Fibroblast of skin of abdomen (primary cell): ENCODE results near the gene CSF1. TPM values are rescaled to one million over a fixed set of nuclear protein-coding genes. Genes with fewer than 3 reads are reported as not detected.
"Not testable (repeated sequence)": the region's sequence is repeated elsewhere in the genome, so short reads cannot be mapped to it uniquely, and the experiment has no call there.

Source experiments
- DNase-seq: peaks from one replicate; pipeline ENCODE4 v3.0.0-alpha.2; 2013
- polyA plus RNA-seq, 2 experiments: library from polyadenylated mRNA; unstranded; fragments of 120-200 nt; gene quantifications; one replicate each; pipeline ENCODE4 v1.2.1, GENCODE V29; 2013; ENCODE audit not compliant: insufficient read length in 2 of 2

The CSF1 gene, protein sequence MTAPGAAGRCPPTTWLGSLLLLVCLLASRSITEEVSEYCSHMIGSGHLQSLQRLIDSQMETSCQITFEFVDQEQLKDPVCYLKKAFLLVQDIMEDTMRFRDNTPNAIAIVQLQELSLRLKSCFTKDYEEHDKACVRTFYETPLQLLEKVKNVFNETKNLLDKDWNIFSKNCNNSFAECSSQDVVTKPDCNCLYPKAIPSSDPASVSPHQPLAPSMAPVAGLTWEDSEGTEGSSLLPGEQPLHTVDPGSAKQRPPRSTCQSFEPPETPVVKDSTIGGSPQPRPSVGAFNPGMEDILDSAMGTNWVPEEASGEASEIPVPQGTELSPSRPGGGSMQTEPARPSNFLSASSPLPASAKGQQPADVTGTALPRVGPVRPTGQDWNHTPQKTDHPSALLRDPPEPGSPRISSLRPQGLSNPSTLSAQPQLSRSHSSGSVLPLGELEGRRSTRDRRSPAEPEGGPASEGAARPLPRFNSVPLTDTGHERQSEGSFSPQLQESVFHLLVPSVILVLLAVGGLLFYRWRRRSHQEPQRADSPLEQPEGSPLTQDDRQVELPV
- polyA plus RNA-seq (2013, experiment 1 of 2; ENCODE audit: insufficient read length): 24.5 TPM
- 25.0 TPM for polyA plus RNA-seq (2013, experiment 2 of 2; ENCODE audit: insufficient read length)

DNA sequence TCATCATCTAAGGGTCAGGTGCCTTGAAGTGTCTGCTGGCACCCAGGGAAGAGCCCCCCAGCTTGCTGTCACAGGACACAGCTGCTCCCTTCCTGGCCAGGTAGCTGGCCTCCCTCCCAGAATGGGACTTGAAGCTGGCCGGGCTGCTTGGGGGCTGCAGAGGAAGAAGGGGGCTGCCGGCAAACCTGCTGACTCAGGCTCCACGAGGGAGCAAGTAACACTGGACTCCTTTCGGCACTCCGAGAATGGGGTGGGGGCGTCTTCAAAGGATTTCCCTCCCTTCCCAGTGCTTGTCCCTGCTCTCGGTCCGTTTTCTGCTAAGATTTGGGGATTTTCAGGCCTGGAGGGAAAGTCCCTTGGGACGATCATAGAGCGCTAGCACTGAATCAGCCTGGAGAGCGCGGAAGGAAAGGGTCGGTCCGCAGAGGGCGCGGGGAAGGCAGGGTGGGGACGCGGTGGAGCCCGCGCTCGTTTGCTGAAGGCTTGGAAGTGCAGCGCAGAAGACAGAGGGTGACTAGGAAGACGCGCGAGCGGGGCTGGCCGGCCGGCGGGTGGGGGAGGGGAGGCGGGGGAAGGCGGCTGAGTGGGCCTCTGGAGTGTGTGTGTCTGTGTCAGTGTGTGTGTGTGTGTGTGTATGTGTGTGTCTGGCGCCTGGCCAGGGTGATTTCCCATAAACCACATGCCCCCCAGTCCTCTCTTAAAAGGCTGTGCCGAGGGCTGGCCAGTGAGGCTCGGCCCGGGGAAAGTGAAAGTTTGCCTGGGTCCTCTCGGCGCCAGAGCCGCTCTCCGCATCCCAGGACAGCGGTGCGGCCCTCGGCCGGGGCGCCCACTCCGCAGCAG is at the start of gene CSF1:
CSF1 (plus strand) TSS at position 727 of the 840 bp plus-strand sequence. CDS start 175 bp downstream, outside the sequence.
- DNase-seq: peak; percentile 87

DNA sequence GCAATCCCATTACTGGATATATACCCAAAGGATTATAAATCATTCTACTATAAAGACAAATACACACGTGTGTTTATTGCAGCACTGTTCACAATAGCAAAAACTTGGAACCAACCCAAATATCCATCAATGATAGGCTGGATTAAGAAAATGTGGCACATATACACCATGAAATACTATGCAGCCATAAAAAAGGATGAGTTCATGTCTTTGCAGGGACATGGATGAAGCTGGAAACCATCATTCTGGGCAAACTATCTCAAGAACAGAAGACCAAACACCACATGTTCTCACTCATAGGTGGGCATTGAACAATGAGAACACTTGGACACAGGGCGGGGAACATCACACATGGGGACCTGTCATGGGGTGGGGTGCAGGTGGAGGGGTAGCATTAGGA is 49.0 kb upstream of the CSF1 start:
- not testable (repeated sequence) for DNase-seq

DNA sequence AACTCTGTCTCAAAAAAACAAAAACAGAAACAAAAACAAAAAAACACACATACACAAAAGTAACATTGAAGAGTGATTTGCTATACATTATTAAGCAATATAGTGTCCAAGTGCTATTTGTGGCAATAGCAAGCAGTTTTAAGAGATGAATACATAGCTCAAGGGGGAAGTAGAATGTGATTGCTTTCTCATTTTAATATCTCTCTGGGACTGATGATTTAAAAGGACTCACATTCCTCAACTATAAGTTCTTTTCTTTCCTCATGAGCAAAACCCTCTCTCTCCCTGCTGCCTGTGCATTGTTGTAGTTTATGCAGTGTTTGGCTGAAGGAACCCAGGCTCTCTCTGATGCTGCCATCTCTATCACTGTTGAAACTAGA is 47.0 kb upstream of the CSF1 start:
- peak; percentile 66 for DNase-seq

DNA sequence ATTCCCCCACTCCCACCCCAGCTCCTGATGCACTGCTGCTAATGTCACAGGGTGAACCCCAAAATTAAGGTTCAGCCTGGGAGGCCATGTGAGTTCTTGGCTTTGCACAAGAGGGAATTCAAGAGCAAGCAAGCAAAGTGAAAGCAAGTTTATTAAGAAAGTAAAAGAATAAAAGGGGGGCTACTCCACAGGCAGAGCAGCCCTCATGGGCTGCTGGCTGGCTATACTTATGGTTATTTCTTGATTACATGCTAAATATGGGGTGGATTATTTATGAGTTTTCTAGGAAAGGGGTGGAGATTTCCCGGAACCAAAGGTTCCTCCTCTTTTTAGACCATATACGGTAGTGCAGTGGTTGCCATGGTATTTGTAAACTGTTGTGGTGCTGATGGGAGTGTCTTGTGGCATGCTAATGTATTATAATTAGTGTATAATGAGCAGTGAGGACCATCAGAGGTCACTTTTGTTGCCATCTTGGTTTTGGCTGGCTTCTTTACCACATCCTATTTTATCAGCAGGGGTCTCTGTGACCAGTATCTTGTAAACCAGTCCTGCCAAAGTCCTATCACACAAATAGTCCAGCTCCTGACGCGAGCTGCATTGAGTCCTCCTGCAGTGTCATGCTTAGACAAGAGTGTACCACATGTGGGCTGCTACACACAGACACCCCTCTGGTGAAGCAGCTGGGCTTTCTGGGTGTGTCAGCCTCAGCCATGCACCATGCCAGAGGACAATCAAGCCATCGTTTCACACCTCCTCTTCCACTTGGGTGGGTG is 46.4 kb upstream of the CSF1 start:
- DNase-seq: peak; percentile 77

DNA sequence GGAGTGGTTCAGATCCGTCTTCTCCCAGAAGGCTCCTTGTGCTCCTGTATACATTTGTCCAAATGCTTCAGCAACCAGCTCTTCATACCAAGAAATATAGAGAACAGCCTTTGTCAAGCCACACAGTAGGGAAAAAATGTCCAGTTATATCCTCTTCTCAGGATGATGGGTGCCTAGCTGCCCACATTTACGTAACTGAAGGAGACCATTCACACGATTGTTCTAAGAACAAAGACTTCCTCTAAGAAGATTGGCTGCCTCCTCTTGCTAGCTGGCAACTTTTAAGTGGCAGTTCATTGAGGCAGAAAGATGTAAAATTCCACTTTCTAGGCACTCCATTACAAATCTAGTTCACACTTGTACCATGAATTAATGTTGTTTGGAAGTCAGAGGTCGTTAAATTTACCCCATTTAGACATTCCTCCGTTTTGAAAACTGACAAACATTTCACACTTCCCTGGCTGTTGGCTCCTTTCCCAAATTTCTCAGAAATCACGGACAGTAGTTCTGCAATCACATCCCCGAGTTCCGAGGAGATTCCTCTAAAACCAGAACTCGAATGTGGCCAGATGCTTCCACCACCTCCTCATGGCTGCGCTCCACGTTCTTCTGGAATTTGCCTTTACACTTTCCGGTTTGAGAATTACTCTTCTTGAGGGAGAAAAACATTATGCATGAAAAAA is 45.6 kb upstream of the CSF1 start:
- DNase-seq: peak; percentile 81

DNA sequence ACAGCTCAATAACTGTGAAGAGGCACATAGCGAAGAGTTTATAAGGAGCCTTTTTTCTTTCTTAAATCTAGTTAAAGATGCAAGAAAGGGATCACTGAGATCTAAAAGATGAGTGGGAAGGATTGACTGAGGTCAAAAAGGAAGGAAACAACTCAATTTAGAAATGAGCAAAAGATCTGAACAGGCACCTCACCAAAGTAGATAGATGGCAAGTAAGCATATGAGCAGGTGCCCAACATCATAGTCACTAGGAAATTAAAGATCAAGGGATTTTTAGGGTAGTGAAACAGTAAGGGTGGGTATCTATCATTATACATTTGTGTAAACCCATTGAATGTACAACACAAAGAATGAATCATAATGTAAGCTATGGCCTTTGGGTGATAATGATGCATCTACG is 44.6 kb upstream of the CSF1 start:
- no peak for DNase-seq

DNA sequence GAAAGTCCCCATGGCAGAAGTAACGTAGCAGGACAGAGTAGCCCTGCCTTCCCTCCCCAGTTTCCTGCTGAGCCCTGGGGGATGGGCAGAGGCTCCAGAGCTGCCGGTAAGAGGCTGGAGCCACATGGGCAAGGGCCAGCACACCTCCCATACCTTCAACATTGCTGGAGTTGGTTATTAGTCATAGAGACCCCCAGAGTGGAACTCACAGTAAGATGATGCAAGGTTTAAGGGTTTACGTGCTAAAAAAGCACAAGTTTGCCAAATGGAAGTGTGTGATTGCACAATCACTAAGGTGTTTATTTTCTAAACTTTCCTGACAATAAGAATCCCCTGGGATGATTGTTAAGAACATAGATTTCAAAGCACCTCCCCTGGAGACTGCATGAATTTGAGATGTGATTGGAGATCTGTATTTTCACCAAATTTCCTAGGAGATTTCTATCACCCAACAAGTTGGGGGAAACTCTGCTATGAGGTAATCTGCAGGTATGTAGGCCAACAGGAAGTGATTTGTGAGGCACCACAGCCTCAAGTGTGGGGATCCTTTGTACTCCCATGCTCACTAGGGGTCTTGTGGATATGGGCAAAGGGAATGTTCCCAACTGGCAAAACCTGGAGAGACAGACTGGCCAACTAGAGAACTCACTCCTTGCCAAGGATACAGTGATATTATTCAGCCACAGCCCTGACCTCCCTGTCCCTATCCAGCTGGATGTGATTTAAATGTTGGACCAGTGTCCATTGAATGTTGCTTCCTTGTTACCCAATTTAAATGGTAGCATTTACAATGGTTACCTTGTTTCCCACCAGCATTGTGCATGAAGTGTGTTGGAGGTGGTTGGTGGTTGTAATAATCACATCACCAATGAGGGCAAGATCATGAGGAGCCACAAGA is 37.1 kb upstream of the CSF1 start:
- peak; percentile 65 for DNase-seq

DNA sequence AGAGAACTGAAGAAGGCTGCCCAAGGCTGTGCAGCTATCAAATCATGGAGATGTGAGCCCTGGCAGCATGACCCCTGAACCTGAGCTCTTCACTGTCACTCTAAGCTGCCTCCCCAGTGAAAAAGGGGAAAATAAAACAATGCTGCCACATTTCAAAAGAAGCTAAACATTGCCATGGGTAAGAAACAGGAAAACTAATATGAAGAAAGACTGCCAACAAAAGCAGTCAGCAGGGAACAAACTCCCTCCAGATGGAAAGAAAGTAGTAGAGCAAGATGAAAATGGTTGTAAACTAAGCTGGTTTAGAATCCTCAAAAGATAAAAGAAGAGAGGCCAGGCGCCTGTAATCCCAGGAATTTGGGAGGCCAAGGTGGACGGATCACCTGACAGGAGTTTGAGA is 36.2 kb upstream of the CSF1 start:
- DNase-seq: no peak

DNA sequence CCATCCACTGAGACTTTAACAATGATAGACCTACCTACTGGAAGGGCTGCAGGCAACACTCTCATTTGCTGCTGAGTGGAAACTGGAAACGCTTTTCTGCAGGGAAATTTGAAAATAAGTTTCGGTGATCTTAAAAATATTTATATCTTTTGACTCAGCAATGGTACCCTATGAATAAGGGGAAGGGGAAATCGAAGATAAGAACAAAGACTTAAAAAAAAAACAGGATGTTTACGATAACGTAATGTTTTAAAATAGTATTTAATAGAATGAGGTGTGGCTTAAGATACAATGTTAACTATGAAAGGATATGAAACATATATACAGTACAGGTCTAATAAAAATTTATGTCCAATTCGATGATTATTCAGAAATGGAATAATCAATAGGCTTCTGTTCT is 34.8 kb upstream of the CSF1 start:
- DNase-seq: no peak

DNA sequence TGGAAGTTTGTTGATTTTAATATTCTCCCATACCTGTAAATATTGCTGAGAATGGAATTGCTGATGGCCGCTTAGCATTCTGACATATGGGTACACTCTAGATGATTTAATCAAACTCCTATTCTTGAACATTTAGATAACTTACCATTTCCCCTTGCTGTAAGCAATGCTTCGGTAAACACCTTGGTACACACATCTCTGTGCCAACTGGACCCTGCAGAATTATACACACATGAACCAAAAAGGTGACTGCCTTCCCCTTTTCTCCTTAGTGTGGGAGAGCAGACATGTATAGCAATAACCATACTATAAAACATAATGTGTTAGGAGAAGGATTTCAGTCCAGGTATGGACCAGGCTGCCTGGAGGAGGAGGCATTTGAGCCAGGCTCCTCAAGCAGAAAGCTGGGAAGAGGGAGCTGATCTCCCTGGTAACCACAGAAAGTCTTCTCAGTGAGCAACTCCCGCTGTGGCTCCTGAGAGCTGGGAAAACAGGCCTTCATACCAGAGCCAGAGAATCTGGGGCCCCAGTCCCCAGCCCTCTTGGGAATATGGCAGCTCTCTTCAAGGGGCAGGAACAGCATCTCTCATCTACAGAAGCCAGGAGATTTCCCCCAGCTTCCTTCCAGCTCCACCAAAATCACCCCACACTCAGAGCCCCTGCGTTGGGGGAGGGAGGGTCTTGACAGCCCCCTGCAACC is 33.9 kb upstream of the CSF1 start:
- DNase-seq: peak; percentile 84

DNA sequence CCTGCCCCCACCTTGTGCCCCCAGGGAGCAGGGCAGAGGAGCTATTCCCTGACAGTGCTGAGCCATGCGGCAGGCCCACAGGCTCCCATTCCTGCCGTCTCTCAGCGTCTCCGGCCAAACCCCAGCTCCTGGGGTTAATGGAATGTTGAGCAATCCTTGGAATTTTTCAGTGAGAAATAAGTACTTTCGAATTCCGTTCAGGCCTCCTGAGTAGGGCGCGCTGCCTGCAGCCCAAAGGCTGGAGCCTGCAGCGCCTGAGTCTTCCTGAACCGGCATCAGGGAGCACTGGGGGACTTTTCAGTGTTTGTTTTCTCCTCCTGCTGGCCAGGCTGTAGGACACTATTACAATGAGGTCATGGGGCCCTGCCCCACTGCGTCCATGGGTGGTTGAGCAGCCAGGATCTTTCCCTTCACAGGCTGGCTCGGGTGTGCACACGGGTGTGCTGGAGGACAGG is 33.3 kb upstream of the CSF1 start:
- DNase-seq: peak; percentile 96

DNA sequence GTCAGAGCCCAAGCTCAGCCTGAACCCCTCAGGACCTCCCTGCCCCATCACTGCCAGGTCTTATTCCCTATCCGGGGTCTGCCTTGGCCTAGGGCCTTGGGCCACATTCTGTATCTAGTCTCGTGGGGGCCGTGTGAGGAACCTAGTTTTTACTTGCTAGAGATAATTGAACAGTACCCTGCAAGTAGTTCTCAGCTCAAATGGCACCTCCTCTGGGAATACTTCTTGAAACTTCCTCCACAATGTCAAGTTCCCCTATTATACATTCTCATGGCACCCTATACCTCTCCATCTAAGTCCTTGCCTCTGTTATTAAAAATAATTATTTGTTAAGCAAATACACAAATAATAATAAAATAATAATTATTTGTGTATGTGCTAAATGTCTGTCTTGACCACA is 32.9 kb upstream of the CSF1 start:
- no peak for DNase-seq

DNA sequence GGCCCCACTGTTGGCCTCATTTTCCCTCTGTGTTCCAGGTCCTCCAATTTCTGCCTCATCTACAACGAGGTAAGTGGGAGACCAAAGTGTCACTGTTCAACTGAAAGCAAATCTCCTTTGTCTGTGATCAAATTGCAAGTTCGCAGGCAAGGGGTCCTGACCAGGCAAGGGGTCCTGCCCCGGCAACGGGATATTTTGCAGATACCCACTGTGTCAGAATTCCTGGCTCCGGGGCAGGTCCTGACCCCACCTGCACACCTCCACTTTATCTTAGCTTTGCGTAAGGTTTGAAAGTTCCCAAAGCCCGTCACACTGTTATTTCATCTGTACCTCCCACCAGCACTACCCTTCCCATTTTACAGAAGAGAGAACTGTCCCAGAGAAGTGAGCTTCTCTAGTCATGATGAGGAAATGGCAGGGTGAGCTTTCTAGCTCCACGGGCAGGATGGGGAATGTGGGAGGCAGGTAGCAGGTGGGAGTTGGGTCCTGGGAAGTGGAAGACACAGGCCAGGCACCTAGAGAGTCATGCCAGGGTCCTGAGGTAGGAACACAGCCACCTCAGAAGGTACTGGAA is 32.0 kb upstream of the CSF1 start:
- DNase-seq: no peak

DNA sequence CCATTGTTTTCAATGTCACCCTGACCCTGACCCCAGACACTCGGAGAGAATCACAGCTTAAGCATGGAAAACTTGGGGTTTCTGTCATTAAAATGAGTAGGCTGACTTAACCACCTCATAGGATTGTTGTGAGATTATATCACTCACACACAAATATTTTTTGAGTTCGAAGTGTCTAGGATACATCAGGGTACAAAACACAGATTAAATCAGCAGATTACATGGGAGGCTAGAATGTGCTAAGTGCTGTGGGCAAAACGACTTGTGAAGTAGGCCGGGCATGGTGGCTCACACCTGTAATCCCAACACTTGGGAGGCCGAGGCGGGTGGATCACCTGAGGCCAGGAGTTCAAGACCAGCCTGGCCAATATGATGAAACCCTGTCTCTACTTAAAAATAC is 31.3 kb upstream of the CSF1 start:
- DNase-seq: peak; percentile 20

DNA sequence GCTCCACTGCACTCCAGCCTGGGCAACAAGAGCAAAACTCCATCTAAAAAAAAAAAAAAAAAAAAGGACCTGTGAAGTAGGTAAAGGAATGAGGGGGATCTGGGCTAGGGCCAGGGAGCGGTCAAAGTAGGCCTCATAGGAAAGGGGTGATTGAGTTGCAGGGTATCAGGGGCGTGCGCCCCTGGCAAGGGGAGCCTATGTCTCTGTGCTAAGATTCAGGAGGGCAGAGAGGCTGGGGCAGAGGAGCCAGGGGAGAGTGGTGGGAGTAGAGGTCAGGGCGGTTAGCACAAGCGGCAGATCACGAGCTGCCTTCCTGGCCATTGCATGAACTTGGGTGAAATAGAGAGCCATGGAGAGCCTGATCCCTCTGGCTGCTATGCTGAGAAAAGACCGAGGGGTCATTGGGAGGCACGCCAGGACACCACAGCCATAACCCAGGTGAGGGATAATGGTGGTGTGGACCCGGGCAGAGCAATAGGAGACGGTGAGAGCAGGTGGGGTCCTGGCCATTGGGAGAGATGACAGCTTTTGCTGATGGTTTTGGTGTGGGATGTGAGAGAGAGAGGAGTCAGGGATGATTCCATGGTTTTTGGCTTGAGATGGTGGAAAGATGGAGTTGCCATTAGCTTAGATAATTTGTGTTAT is 30.6 kb upstream of the CSF1 start:
- DNase-seq: no peak

DNA sequence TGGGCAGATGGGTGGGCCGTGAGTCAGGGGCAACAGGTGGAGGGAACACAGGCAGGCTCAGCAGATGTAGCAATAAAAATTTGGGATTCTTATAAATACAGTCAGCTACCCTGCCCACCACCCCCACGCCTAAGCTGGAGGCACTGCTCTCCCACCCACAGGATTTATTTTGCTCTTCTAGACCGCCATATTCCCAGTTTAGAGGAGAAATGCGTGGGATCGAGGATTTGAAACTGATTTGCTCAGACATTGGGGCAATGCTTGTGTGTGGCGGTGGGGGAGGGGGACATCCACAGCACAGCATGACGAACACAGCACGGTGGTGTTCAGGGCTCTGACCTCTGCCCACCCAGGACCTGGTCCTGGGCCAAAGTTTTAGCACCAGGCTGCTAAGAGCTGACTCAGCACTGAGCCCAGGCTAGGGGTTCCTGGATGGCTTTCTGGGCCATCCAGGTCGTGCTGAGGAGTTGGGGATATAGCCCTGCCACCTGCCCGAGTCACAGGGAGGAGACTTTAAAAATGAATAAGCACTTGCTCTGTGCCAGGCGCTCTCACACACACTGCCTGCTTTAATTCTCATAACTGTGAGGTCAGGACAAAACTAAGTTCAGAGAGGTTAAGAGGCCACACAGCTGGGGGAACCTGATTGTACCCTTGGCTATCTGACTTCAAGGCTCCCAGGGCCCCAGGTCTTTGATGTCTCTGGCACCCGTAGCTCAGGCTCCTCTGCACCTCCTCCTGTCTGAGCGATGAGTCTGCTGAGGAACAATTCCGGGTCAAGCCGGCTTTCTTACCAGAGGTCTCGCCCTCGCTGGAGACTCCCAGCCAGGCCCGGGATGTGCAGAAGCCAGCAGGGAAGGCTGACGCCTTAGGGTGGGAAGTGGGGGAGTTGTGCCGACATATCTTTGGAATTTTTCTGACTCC is 29.4 kb upstream of the CSF1 start:
- DNase-seq: no peak

DNA sequence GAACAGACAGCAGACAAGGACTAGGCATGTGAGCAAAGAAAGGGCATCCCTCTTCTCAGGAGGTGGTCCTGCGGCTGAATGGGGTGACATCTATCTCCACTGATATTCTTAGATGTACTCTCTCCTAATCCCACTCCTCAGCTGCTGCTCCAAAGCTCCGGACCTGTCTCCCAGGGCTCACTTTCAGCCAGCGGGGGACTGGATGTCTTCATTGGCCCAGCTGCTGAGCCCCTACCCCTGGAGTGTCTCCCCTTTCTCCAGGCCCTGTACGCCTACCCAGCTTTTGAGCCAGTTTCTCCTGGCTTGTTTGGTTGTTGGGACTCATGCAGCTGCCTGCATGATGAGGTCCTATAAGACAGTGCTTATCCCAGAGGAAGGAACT is 28.8 kb upstream of the CSF1 start:
- DNase-seq: no peak
